Neural cell (in vitro differentiated cells): Measurements from ENCODE around the gene ATF6.

Source experiments
- CTCF ChIP-seq: fragments of 450-650 bp; IDR thresholded peaks from 2 replicates; pipeline ENCODE4 v1.5.1; 2014; ENCODE audit warnings: antibody characterized with exemption, mild to moderate bottlenecking, moderate library complexity; ENCODE audit not compliant: poor library complexity, severe bottlenecking
- EP300 ChIP-seq: fragments of 450-650 bp; conservative IDR thresholded peaks from 2 replicates; pipeline ENCODE4 v1.6.1; 2014; ENCODE audit warnings: antibody characterized with exemption, mild to moderate bottlenecking, moderate library complexity; ENCODE audit not compliant: poor library complexity, severe bottlenecking
- EZH2 ChIP-seq: fragments of 200-600, 300-800 bp; shearing (Covaris generic), sonication (generic); IDR thresholded peaks from 2 replicates; pipeline ENCODE4 v1.6.1; 2014; ENCODE audit warnings: antibody characterized with exemption, low read length, borderline replicate concordance, mild to moderate bottlenecking; ENCODE audit not compliant: insufficient read depth, poor library complexity, severe bottlenecking
- MXI1 ChIP-seq: fragments of 450-650 bp; conservative IDR thresholded peaks from 2 replicates; pipeline ENCODE4 v1.6.1; 2014; ENCODE audit warnings: antibody characterized with exemption, mild to moderate bottlenecking; ENCODE audit not compliant: poor library complexity, severe bottlenecking
- POLR2AphosphoS5 ChIP-seq: IDR thresholded peaks from 2 replicates; pipeline ENCODE4 v1.6.1; 2012
- RAD21 ChIP-seq: fragments of 450-650 bp; conservative IDR thresholded peaks from 2 replicates; pipeline ENCODE4 v1.6.1; 2014; ENCODE audit warnings: antibody characterized with exemption, mild to moderate bottlenecking, moderate library complexity
- SMC3 ChIP-seq: fragments of 450-650 bp; conservative IDR thresholded peaks from 2 replicates; pipeline ENCODE4 v1.6.1; 2014; ENCODE audit warnings: antibody characterized with exemption, mild to moderate bottlenecking, moderate library complexity; ENCODE audit not compliant: poor library complexity
- TAF1 ChIP-seq: IDR thresholded peaks from 2 replicates; pipeline ENCODE4 v1.6.1; 2012; ENCODE audit warnings: low read depth
- TF ChIP-seq, protein P1 (sequence below): IDR thresholded peaks from 2 replicates; pipeline ENCODE4 v1.6.1; 2012; ENCODE audit warnings: borderline replicate concordance

DNA sequence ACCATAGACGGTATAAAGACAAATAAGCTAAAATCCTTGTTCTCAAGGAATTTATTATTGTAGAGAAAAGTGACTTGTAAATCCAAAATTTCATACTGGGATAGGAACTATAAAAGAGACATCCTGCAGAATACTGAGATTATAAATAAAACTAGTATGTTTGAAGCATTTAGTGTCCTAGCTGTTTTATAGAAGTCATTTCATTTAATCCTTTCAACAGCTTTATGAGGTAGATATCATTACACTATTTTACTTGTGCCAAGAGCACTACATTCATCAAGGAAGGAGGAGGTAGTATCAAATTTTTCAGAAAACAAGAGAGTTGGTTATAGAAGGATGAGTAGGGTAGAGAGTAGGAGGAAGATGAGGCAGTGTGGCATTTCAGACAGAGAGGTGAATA, 119.6 kb downstream of the ATF6 start:
- TF ChIP-seq CTCF = no peak
- TF ChIP-seq TAF1 = no peak
- no peak for TF ChIP-seq EP300
- TF ChIP-seq, protein P1, sequence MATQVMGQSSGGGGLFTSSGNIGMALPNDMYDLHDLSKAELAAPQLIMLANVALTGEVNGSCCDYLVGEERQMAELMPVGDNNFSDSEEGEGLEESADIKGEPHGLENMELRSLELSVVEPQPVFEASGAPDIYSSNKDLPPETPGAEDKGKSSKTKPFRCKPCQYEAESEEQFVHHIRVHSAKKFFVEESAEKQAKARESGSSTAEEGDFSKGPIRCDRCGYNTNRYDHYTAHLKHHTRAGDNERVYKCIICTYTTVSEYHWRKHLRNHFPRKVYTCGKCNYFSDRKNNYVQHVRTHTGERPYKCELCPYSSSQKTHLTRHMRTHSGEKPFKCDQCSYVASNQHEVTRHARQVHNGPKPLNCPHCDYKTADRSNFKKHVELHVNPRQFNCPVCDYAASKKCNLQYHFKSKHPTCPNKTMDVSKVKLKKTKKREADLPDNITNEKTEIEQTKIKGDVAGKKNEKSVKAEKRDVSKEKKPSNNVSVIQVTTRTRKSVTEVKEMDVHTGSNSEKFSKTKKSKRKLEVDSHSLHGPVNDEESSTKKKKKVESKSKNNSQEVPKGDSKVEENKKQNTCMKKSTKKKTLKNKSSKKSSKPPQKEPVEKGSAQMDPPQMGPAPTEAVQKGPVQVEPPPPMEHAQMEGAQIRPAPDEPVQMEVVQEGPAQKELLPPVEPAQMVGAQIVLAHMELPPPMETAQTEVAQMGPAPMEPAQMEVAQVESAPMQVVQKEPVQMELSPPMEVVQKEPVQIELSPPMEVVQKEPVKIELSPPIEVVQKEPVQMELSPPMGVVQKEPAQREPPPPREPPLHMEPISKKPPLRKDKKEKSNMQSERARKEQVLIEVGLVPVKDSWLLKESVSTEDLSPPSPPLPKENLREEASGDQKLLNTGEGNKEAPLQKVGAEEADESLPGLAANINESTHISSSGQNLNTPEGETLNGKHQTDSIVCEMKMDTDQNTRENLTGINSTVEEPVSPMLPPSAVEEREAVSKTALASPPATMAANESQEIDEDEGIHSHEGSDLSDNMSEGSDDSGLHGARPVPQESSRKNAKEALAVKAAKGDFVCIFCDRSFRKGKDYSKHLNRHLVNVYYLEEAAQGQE = no peak
- TF ChIP-seq POLR2AphosphoS5 = no peak
- no peak for TF ChIP-seq RAD21
- no peak for TF ChIP-seq EZH2
- TF ChIP-seq MXI1 = no peak
- no peak for TF ChIP-seq SMC3
